Hematopoietic multipotent progenitor cell treated with erythropoietin and hydrocortisone succinate and interleukin-3 and kit ligand, for 6 days (in vitro differentiated cells): Measurements from ENCODE around the gene SSB.
"Not testable (repeated sequence)": the region's sequence is repeated elsewhere in the genome, so short reads cannot be mapped to it uniquely, and the experiment has no call there.

Experiments
- DNase-seq: peaks from one replicate; pipeline ENCODE4 v3.0.0-alpha.2; 2015

SSB gene

GRCh38 chr2:169798718-169799592 is at the start of gene SSB:
Gene SSB (plus strand): TSS chr2:169798871. CDS start chr2:169800961, 2,090 bp downstream.
- DNase-seq = peak; percentile 96

- DNase-seq = no peak
Measured at GRCh38 chr2:169752752-169753151, 45.9 kb upstream of the SSB start.

- no peak for DNase-seq
Measured at GRCh38 chr2:169755083-169755870, 43.4 kb upstream of the SSB start.

- no peak for DNase-seq
Measured at GRCh38 chr2:169756342-169756741, 42.3 kb upstream of the SSB start.

- DNase-seq = no peak
Measured at GRCh38 chr2:169757356-169757755, 41.3 kb upstream of the SSB start.

- DNase-seq = no peak
Measured at GRCh38 chr2:169757778-169758177, 40.9 kb upstream of the SSB start.

GRCh38 chr2:169759987-169760386 is 38.7 kb upstream of the SSB start:
- DNase-seq = no peak

- not testable (repeated sequence) for DNase-seq
Measured at GRCh38 chr2:169760798-169761197, 37.9 kb upstream of the SSB start.

- DNase-seq = no peak
Measured at GRCh38 chr2:169761251-169761969, 37.3 kb upstream of the SSB start.

- DNase-seq = no peak
Measured at GRCh38 chr2:169761970-169762292, 36.7 kb upstream of the SSB start.

- DNase-seq = no peak
Measured at GRCh38 chr2:169765523-169765922, 33.1 kb upstream of the SSB start.

- DNase-seq = peak; percentile 91
Measured at GRCh38 chr2:169767243-169767888, 31.3 kb upstream of the SSB start.

GRCh38 chr2:169768262-169768995 is 30.2 kb upstream of the SSB start:
- DNase-seq = peak; percentile 57

GRCh38 chr2:169771021-169771420 is 27.6 kb upstream of the SSB start:
- DNase-seq = no peak

GRCh38 chr2:169771612-169772011 is 27.1 kb upstream of the SSB start:
- no peak for DNase-seq

- DNase-seq = no peak
Measured at GRCh38 chr2:169772651-169773050, 26.0 kb upstream of the SSB start.

- DNase-seq = no peak
Measured at GRCh38 chr2:169775354-169775753, 23.3 kb upstream of the SSB start.

- DNase-seq = peak; percentile 67
Measured at GRCh38 chr2:169775765-169776164, 22.9 kb upstream of the SSB start.

- no peak for DNase-seq
Measured at GRCh38 chr2:169776252-169776761, 22.4 kb upstream of the SSB start.

GRCh38 chr2:169778446-169778845 is 20.2 kb upstream of the SSB start:
- DNase-seq = no peak

GRCh38 chr2:169781249-169782013 is 17.2 kb upstream of the SSB start:
- no peak for DNase-seq
